Endothelial cell (in vitro differentiated cells): ENCODE data around the gene SLCO3A1. TPM values are rescaled to one million over a fixed set of nuclear protein-coding genes. Genes with fewer than 3 reads are reported as not detected.

Experiments used
- DNase-seq: peaks from one replicate; pipeline ENCODE4 v3.0.0; 2021; ENCODE audit warnings: low spot score
- H3K27ac Mint-ChIP-seq: one replicate; pipeline ENCODE4 v1.8.0; 2021; ENCODE audit warnings: mixed read lengths, inconsistent platforms; ENCODE audit not compliant: unreplicated experiment
- H3K27me3 Mint-ChIP-seq: one replicate; pipeline ENCODE4 v1.8.0; 2021; ENCODE audit warnings: mild to moderate bottlenecking, moderate library complexity, mixed read lengths, inconsistent platforms; ENCODE audit not compliant: unreplicated experiment
- H3K36me3 Mint-ChIP-seq: one replicate; pipeline ENCODE4 v1.8.0; 2021; ENCODE audit warnings: mild to moderate bottlenecking, low read depth, mixed read lengths, inconsistent platforms; ENCODE audit not compliant: unreplicated experiment
- H3K4me1 Mint-ChIP-seq: one replicate; pipeline ENCODE4 v1.8.0; 2021; ENCODE audit warnings: mild to moderate bottlenecking, mixed read lengths, inconsistent platforms; ENCODE audit not compliant: unreplicated experiment
- H3K4me3 Mint-ChIP-seq: one replicate; pipeline ENCODE4 v1.8.0; 2021; ENCODE audit warnings: mild to moderate bottlenecking, mixed read lengths, inconsistent platforms; ENCODE audit not compliant: unreplicated experiment
- H3K9me3 Mint-ChIP-seq: one replicate; pipeline ENCODE4 v1.8.0; 2021; ENCODE audit warnings: mixed read lengths, inconsistent platforms; ENCODE audit not compliant: unreplicated experiment
- CTCF ChIP-seq: fragments of 200-600 bp; sonication (generic); IDR thresholded peaks from one replicate; pipeline ENCODE4 v1.5.0; 2021; ENCODE audit warnings: antibody characterized with exemption; ENCODE audit not compliant: unreplicated experiment
- total RNA-seq: library from RNA; stranded (reverse); fragmentation: NEBNext Ultra II Directional; extraction: Animal tissue kit (Norgen Biotek cat#: 25700); gene quantifications from one replicate; pipeline ENCODE4 v1.2.1, GENCODE V29; 2021; ENCODE audit not compliant: unreplicated experiment

SLCO3A1 gene
- total RNA-seq, 1 donor from 2014 or later: 30.9 TPM

DNA sequence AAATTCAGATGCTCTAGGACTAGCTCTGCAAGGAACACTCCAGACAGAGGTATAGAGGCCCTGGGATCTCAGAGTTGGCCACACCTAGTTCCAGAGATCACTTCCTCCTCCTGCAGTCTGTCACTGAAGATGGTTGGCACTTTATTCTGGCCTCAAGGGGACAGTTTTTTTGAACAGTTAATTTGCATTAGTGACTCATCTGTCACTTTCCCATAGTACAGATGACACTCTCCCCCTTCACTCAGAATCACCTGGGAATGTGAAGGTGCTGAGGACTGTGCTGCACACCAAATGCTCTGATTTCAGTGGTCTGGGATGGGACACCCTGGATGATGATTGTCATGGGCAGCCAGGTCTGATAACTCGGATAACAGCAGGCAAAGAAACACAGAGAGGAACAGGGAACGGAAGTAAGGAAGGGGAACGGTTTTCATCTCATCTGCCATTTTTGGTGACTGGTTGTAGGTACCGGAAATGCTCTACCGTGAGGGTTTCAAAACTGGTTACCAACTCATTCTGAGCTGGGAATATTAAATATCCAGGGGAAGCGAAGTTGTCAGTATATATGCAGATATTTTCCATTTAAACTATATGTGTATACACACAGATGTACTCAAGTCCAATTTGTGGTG lies 307.6 kb downstream of the SLCO3A1 start:
- no peaks in the 10 kb centered on the region for H3K27me3 Mint-ChIP-seq
- no peaks in the 10 kb centered on the region for H3K4me1 Mint-ChIP-seq

GRCh38 chr15:92162657-92163056 lies 309.1 kb downstream of the SLCO3A1 start:
- no peak for DNase-seq
- Mint-ChIP-seq H3K4me3 (no peak overlapping the region), H3K9me3 (no peaks in the 10 kb centered on the region), H3K4me1 (no peaks in the 10 kb centered on the region), H3K36me3 (no peaks in the 10 kb centered on the region), H3K27ac (no peak overlapping the region), H3K27me3 (no peaks in the 10 kb centered on the region)
- no peak for TF ChIP-seq CTCF

More for the DNA sequence above, 307.6 kb downstream of the SLCO3A1 start:
- H3K9me3 Mint-ChIP-seq: no peaks in the 10 kb centered on the region
- no peaks in the 10 kb centered on the region for H3K36me3 Mint-ChIP-seq
- H3K27ac Mint-ChIP-seq: no peak overlapping the region
- no peak overlapping the region for H3K4me3 Mint-ChIP-seq
- DNase-seq: no peak
- TF ChIP-seq CTCF: no peak

- no peak for DNase-seq
- H3K9me3 Mint-ChIP-seq: no peaks in the 10 kb centered on the region
- no peaks in the 10 kb centered on the region for H3K27me3 Mint-ChIP-seq
- TF ChIP-seq CTCF: no peak
- H3K36me3 Mint-ChIP-seq: no peaks in the 10 kb centered on the region
- no peak overlapping the region for H3K4me3 Mint-ChIP-seq
- H3K27ac Mint-ChIP-seq: no peak overlapping the region
- H3K4me1 Mint-ChIP-seq: no peaks in the 10 kb centered on the region
These were observed 310.1 kb downstream of the SLCO3A1 start for GRCh38 chr15:92163641-92164040.

DNA sequence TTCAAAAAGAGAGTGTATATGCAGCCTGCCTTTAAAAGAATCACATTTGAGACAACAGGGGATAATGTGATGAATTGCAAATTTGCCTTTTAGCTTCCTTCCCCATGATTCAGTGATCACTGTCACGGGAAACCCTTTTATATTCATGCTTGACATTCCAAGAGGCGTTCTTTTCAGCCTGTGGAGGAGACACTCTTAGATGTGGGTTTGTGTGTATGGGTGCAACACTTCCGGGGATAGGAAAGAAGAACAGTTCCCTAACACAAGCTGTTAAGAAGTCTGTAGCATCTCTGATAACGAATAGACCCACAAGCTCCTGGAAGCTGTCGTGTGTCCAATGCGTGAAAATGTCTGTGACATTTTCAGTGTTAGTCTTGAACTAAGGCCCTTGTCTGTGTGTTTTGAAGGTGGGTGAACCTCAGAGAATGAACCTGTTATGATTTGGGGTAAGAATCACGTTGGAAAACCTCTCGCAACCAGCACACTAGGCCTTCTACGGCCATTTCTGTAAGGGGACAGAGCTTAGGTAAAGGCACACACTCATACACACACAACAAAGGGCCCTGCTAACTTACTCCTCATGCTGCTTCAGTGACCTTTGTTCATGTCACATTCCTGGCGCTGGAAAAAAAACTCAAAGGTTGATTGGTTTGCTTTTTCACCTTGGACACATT lies 311.0 kb downstream of the SLCO3A1 start:
- no peaks in the 10 kb centered on the region for H3K36me3 Mint-ChIP-seq
- H3K9me3 Mint-ChIP-seq: no peaks in the 10 kb centered on the region
- no peak for TF ChIP-seq CTCF
- DNase-seq: no peak
- no peaks in the 10 kb centered on the region for H3K27me3 Mint-ChIP-seq
- H3K27ac Mint-ChIP-seq: peak overlapping the region; percentile 17
- no peak overlapping the region for H3K4me3 Mint-ChIP-seq
- no peaks in the 10 kb centered on the region for H3K4me1 Mint-ChIP-seq

GRCh38 chr15:92165001-92165346 lies 311.5 kb downstream of the SLCO3A1 start:
- Mint-ChIP-seq H3K36me3 (no peaks in the 10 kb centered on the region), H3K27me3 (no peaks in the 10 kb centered on the region), H3K9me3 (no peaks in the 10 kb centered on the region), H3K4me1 (no peaks in the 10 kb centered on the region), H3K4me3 (no peak overlapping the region), H3K27ac (peak overlapping the region; percentile 17)
- DNase-seq: no peak
- no peak for TF ChIP-seq CTCF
